Measurements from ENCODE around the gene TSC22D4. TPM values are rescaled to one million over a fixed set of nuclear protein-coding genes. Genes with fewer than 3 reads are reported as not detected.
A peak's percentile ranks its signal among the peaks of the same experiment; 100 is the strongest.

Gene TSC22D4
- total and polyA plus RNA-seq, 9 of the 15 experiments (the other 6 are each of a cell fraction or from before 2014, with no cell fraction given): 0.37 to 107 (median 28.7) TPM

- TF ChIP-seq POLR2AphosphoS5 (IDR thresholded peaks at IDR 0.05; ENCODE audit: control insufficient read depth, insufficient read depth, low read depth, low read length) (peak; percentile 82), HMBOX1 (IDR thresholded peaks at IDR 0.05) (no peak), ZNF212 (CRISPR knock-in tag; IDR thresholded peaks at IDR 0.05) (no peak), MIER1 (IDR thresholded peaks at IDR 0.05; ENCODE audit: low read depth) (no peak; the same call in 1 of the 2 replicates), TFAP4 (CRISPR knock-in tag; IDR thresholded peaks at IDR 0.05; ENCODE audit: borderline replicate concordance) (peak; percentile 97), MAFK (IDR thresholded peaks at IDR 0.05; ENCODE audit: low read length) (no peak), ATF7 (IDR thresholded peaks at IDR 0.05) (peak; percentile 62; the same call in 1 of the 2 replicates), RNF2 (IDR thresholded peaks at IDR 0.05) (no peak; the same call in 1 of the 2 replicates), TEAD1 (CRISPR knock-in tag; IDR thresholded peaks at IDR 0.05) (no peak), NR2C2 (CRISPR knock-in tag; IDR thresholded peaks at IDR 0.05) (0 out of 2 replicates have a peak, but pooled peaks have one; percentile 53), NR2C2 (tag; IDR thresholded peaks at IDR 0.05) (0 out of 2 replicates have a peak, but pooled peaks have one; percentile 29), TGIF2 (CRISPR knock-in tag; IDR thresholded peaks at IDR 0.05) (no peak), KLF16 (IDR thresholded peaks at IDR 0.05) (no peak), RAD21 (CRISPR knock-in tag; conservative IDR thresholded peaks at IDR 0.05 in 1 of 2, IDR thresholded peaks at IDR 0.05 in 1 of 2) (0 out of 4 replicates have a peak, but pooled peaks of 1 of the 2 experiments have one; percentile 3), HLTF (IDR thresholded peaks at IDR 0.05) (peak; percentile 98), NELFE (IDR thresholded peaks at IDR 0.05; ENCODE audit: insufficient read depth, insufficient read length) (no peak), STAT6 (CRISPR knock-in tag; IDR thresholded peaks at IDR 0.05) (no peak), DNMT1 (IDR thresholded peaks at IDR 0.05) (no peak), MTA1 (IDR thresholded peaks at IDR 0.05; ENCODE audit: borderline replicate concordance) (peak; percentile 94), TAF9B (IDR thresholded peaks at IDR 0.05; ENCODE audit: partially characterized antibody) (no peak), IRF2 (CRISPR knock-in tag; IDR thresholded peaks at IDR 0.05) (no peak), EWSR1 (IDR thresholded peaks at IDR 0.05; ENCODE audit: borderline replicate concordance, low read depth, partially characterized antibody) (no peak), ZBTB1 (CRISPR knock-in tag; IDR thresholded peaks at IDR 0.05; ENCODE audit: borderline replicate concordance, low read depth) (0 out of 2 replicates have a peak, but pooled peaks have one; percentile 48), ZNF124 (CRISPR knock-in tag; IDR thresholded peaks at IDR 0.05) (no peak), EHMT2 (IDR thresholded peaks at IDR 0.05) (peak; percentile 8; the same call in 1 of the 2 replicates), ZNF41 (CRISPR knock-in tag; conservative IDR thresholded peaks at IDR 0.05) (no peak), ZNF174 (CRISPR knock-in tag; IDR thresholded peaks at IDR 0.05) (no peak)
Measured at GRCh38 chr7:100478958-100479660, at the start of gene TSC22D4 (continued).

Data from K562 (cell line).